ENCODE measurements around the gene PDE8A. TPM values are rescaled to one million over a fixed set of nuclear protein-coding genes. Genes with fewer than 3 reads are reported as not detected.
"Not testable (repeated sequence)": the region's sequence is repeated elsewhere in the genome, so short reads cannot be mapped to it uniquely, and the experiment has no call there.

The PDE8A gene
- total RNA-seq, 2 experiments from 2014 or later = 17.3 to 18.7 TPM

- DNase-seq = no peak
- Mint-ChIP-seq H3K27ac (no peak overlapping the region), H3K4me3 (no peak overlapping the region), H3K9me3 (no peaks in the 10 kb centered on the region), H3K36me3 (peaks cover 9% of the 10 kb centered on the region), H3K27me3 (no peaks in the 10 kb centered on the region), H3K4me1 (peaks cover 31% of the 10 kb centered on the region)
Measured at GRCh38 chr15:84996055-84996454, 14.4 kb downstream of the PDE8A start.

- H3K4me1 Mint-ChIP-seq = peaks cover 31% of the 10 kb centered on the region
- H3K4me3 Mint-ChIP-seq, H3K27me3 Mint-ChIP-seq, H3K27ac Mint-ChIP-seq, H3K9me3 Mint-ChIP-seq, DNase-seq: not testable (repeated sequence)
- peaks cover 14% of the 10 kb centered on the region for H3K36me3 Mint-ChIP-seq
Measured at GRCh38 chr15:84996714-84997113, 15.1 kb downstream of the PDE8A start.

GRCh38 chr15:84997214-84997613, 15.6 kb downstream of the PDE8A start:
- H3K27me3 Mint-ChIP-seq, DNase-seq, H3K27ac Mint-ChIP-seq, H3K9me3 Mint-ChIP-seq, H3K4me3 Mint-ChIP-seq: not testable (repeated sequence)
- Mint-ChIP-seq H3K36me3 (peaks cover 14% of the 10 kb centered on the region), H3K4me1 (peaks cover 31% of the 10 kb centered on the region)

- DNase-seq = no peak
- Mint-ChIP-seq H3K9me3 (no peaks in the 10 kb centered on the region), H3K4me1 (peaks cover 34% of the 10 kb centered on the region), H3K27me3 (no peaks in the 10 kb centered on the region), H3K4me3 (no peak overlapping the region), H3K27ac (no peak overlapping the region), H3K36me3 (peaks cover 11% of the 10 kb centered on the region)
Measured at GRCh38 chr15:85000189-85000864, 18.7 kb downstream of the PDE8A start.

GRCh38 chr15:85000937-85001336, 19.3 kb downstream of the PDE8A start:
- Mint-ChIP-seq H3K36me3 (peaks cover 11% of the 10 kb centered on the region), H3K27me3 (no peaks in the 10 kb centered on the region), H3K27ac (no peak overlapping the region)

GRCh38 chr15:85002517-85002916, 20.9 kb downstream of the PDE8A start:
- H3K9me3 Mint-ChIP-seq = no peaks in the 10 kb centered on the region
- DNase-seq = no peak
- H3K4me1 Mint-ChIP-seq = peaks cover 34% of the 10 kb centered on the region
- H3K4me3 Mint-ChIP-seq = no peak overlapping the region
- H3K27ac Mint-ChIP-seq = no peak overlapping the region
- H3K27me3 Mint-ChIP-seq = no peaks in the 10 kb centered on the region
- peaks cover 9% of the 10 kb centered on the region for H3K36me3 Mint-ChIP-seq

More at GRCh38 chr15:85000937-85001336, 19.3 kb downstream of the PDE8A start:
- Mint-ChIP-seq H3K4me3 (no peak overlapping the region), H3K4me1 (peaks cover 34% of the 10 kb centered on the region), H3K9me3 (no peaks in the 10 kb centered on the region)
- DNase-seq = no peak

GRCh38 chr15:85003593-85004312, 22.1 kb downstream of the PDE8A start:
- H3K27me3 Mint-ChIP-seq = no peaks in the 10 kb centered on the region
- no peak overlapping the region for H3K27ac Mint-ChIP-seq
- peaks cover 38% of the 10 kb centered on the region for H3K4me1 Mint-ChIP-seq
- no peak for DNase-seq
- no peak overlapping the region for H3K4me3 Mint-ChIP-seq
- H3K9me3 Mint-ChIP-seq = no peaks in the 10 kb centered on the region
- H3K36me3 Mint-ChIP-seq = peaks cover 7% of the 10 kb centered on the region

- Mint-ChIP-seq H3K36me3 (peaks cover 6% of the 10 kb centered on the region), H3K27me3 (no peaks in the 10 kb centered on the region), H3K4me3 (no peak overlapping the region), H3K4me1 (peaks cover 41% of the 10 kb centered on the region), H3K9me3 (no peaks in the 10 kb centered on the region), H3K27ac (no peak overlapping the region)
- no peak for DNase-seq
Measured at GRCh38 chr15:85004550-85004949, 22.9 kb downstream of the PDE8A start.

- Mint-ChIP-seq H3K9me3 (no peaks in the 10 kb centered on the region), H3K36me3 (peaks cover 6% of the 10 kb centered on the region), H3K4me1 (peaks cover 42% of the 10 kb centered on the region), H3K4me3 (no peak overlapping the region), H3K27me3 (no peaks in the 10 kb centered on the region), H3K27ac (no peak overlapping the region)
- no peak for DNase-seq
Measured at GRCh38 chr15:85005319-85005718, 23.7 kb downstream of the PDE8A start.

GRCh38 chr15:85005746-85006145, 24.1 kb downstream of the PDE8A start:
- H3K9me3 Mint-ChIP-seq = no peaks in the 10 kb centered on the region
- no peaks in the 10 kb centered on the region for H3K27me3 Mint-ChIP-seq
- H3K4me3 Mint-ChIP-seq = no peak overlapping the region
- no peak for DNase-seq
- H3K4me1 Mint-ChIP-seq = peaks cover 44% of the 10 kb centered on the region
- H3K27ac Mint-ChIP-seq = no peak overlapping the region
- peaks cover 6% of the 10 kb centered on the region for H3K36me3 Mint-ChIP-seq

GRCh38 chr15:85006201-85006600, 24.5 kb downstream of the PDE8A start:
- no peak overlapping the region for H3K27ac Mint-ChIP-seq
- no peaks in the 10 kb centered on the region for H3K27me3 Mint-ChIP-seq
- H3K4me3 Mint-ChIP-seq = no peak overlapping the region
- no peaks in the 10 kb centered on the region for H3K9me3 Mint-ChIP-seq
- peaks cover 42% of the 10 kb centered on the region for H3K4me1 Mint-ChIP-seq
- peaks cover 5% of the 10 kb centered on the region for H3K36me3 Mint-ChIP-seq
- DNase-seq = no peak

- H3K36me3 Mint-ChIP-seq = peaks cover 1% of the 10 kb centered on the region
Measured at GRCh38 chr15:85006655-85007054, 25.0 kb downstream of the PDE8A start.

GRCh38 chr15:85007137-85007536, 25.5 kb downstream of the PDE8A start:
- no peaks in the 10 kb centered on the region for H3K9me3 Mint-ChIP-seq
- H3K27me3 Mint-ChIP-seq = no peaks in the 10 kb centered on the region
- H3K27ac Mint-ChIP-seq = no peak overlapping the region
- H3K36me3 Mint-ChIP-seq = peaks cover 3% of the 10 kb centered on the region
- H3K4me3 Mint-ChIP-seq = no peak overlapping the region
- H3K4me1 Mint-ChIP-seq = peaks cover 36% of the 10 kb centered on the region
- no peak for DNase-seq

More at GRCh38 chr15:85006655-85007054, 25.0 kb downstream of the PDE8A start:
- H3K9me3 Mint-ChIP-seq = no peaks in the 10 kb centered on the region
- no peak overlapping the region for H3K27ac Mint-ChIP-seq
- peaks cover 38% of the 10 kb centered on the region for H3K4me1 Mint-ChIP-seq
- no peaks in the 10 kb centered on the region for H3K27me3 Mint-ChIP-seq
- H3K4me3 Mint-ChIP-seq = no peak overlapping the region
- no peak for DNase-seq

GRCh38 chr15:85007741-85008397, 26.2 kb downstream of the PDE8A start:
- peaks cover 3% of the 10 kb centered on the region for H3K36me3 Mint-ChIP-seq
- no peak overlapping the region for H3K27ac Mint-ChIP-seq
- H3K4me1 Mint-ChIP-seq = peaks cover 29% of the 10 kb centered on the region
- H3K27me3 Mint-ChIP-seq = no peaks in the 10 kb centered on the region
- H3K9me3 Mint-ChIP-seq = no peaks in the 10 kb centered on the region
- no peak for DNase-seq
- no peak overlapping the region for H3K4me3 Mint-ChIP-seq

GRCh38 chr15:85008474-85009260, 27.0 kb downstream of the PDE8A start:
- Mint-ChIP-seq H3K27ac (no peak overlapping the region), H3K4me1 (peaks cover 25% of the 10 kb centered on the region), H3K4me3 (no peak overlapping the region), H3K9me3 (no peaks in the 10 kb centered on the region), H3K27me3 (no peaks in the 10 kb centered on the region), H3K36me3 (peaks cover 3% of the 10 kb centered on the region)
- no peak for DNase-seq
